HCT116 (cell line): ENCODE results near the gene STAC2.

Source experiments
- ATF3 ChIP-seq: IDR thresholded peaks from 2 replicates; pipeline ENCODE4 v1.6.1; 2012
- CTCF ChIP-seq, 3 experiments: fragments of 200-600 bp in 1 of 3; sonication (generic) in 1 of 3; IDR thresholded peaks in 2 of 3; conservative IDR thresholded peaks in 1 of 3; 2 replicates each; pipeline ENCODE4 v1.5.1; 2012 to 2017; ENCODE audit warnings: low read depth in 2 of 3, low read length in 2 of 3, antibody characterized with exemption in 1 of 3, borderline replicate concordance in 1 of 3, control low read depth in 1 of 3, mild to moderate bottlenecking in 1 of 3, mixed read lengths in 1 of 3, mixed run types in 1 of 3, moderate library complexity in 1 of 3; ENCODE audit not compliant: insufficient read depth in 1 of 3
- EZH2 ChIP-seq: fragments of 200-600 bp; sonication (generic); IDR thresholded peaks from 2 replicates; pipeline ENCODE4 v1.6.1; 2017; ENCODE audit warnings: antibody characterized with exemption, mixed run types
- EZH2phosphoT487 ChIP-seq: fragments of 200-600 bp; IDR thresholded peaks from 2 replicates; pipeline ENCODE4 v1.6.1; 2018; ENCODE audit warnings: antibody characterized with exemption, borderline replicate concordance
- JUND ChIP-seq: IDR thresholded peaks from 2 replicates; pipeline ENCODE4 v1.6.1; 2012
- POLR2AphosphoS5 ChIP-seq: IDR thresholded peaks from 2 replicates; pipeline ENCODE4 v1.6.1; 2011; ENCODE audit warnings: mild to moderate bottlenecking, low read depth, low read length, moderate library complexity
- RAD21 ChIP-seq: IDR thresholded peaks from 2 replicates; pipeline ENCODE4 v1.6.1; 2012; ENCODE audit warnings: low read depth, mild to moderate bottlenecking
- REST ChIP-seq: IDR thresholded peaks from 2 replicates; pipeline ENCODE4 v1.6.1; 2012; ENCODE audit warnings: low read depth
- SIN3A ChIP-seq: IDR thresholded peaks from 2 replicates; pipeline ENCODE4 v1.6.1; 2012; ENCODE audit warnings: low read depth
- SP1 ChIP-seq: IDR thresholded peaks from 2 replicates; pipeline ENCODE4 v1.6.1; 2012; ENCODE audit warnings: low read depth
- SRF ChIP-seq: IDR thresholded peaks from 2 replicates; pipeline ENCODE4 v1.6.1; 2012; ENCODE audit warnings: low read depth
- TCF7L2 ChIP-seq: IDR thresholded peaks from 2 replicates; pipeline ENCODE4 v1.7.0; 2011; ENCODE audit warnings: borderline replicate concordance, inconsistent platforms; ENCODE audit not compliant: insufficient read depth, insufficient read length; ENCODE audit errors: extremely low read depth

- TF ChIP-seq CTCF (IDR thresholded peaks at IDR 0.05 in 2 of 3, conservative IDR thresholded peaks at IDR 0.05 in 1 of 3; ENCODE audit: borderline replicate concordance in 1 of 3, insufficient read depth in 1 of 3, low read depth in 2 of 3, low read length in 2 of 3), result no peak
- TF ChIP-seq ATF3, result no peak
- no peak for TF ChIP-seq SIN3A
- no peak for TF ChIP-seq RAD21
- no peak for TF ChIP-seq SRF
- no peak for TF ChIP-seq REST
- no peak for TF ChIP-seq TCF7L2
- TF ChIP-seq JUND, result no peak; the same call in 1 of the 2 replicates
- TF ChIP-seq EZH2phosphoT487, result no peak
- TF ChIP-seq SP1, result no peak
- no peak for TF ChIP-seq EZH2
- TF ChIP-seq POLR2AphosphoS5, result no peak
Observed at GRCh38 chr17:39213852-39214251, 11.9 kb downstream of the STAC2 start.
